Stimulated activated CD4-positive, alpha-beta T cell treated with anti-CD3 and anti-CD28 coated beads, Interleukin-12 subunit alpha, Interleukin-12 subunit beta, amount 100 ng/mL, for 48 hours (primary cell): ENCODE results near the gene RBM5.

Experiments used
- DNase-seq, 3 donors: peaks; one replicate each; pipeline ENCODE4 v3.0.0-alpha.2; 2020; ENCODE audit warnings: low read depth in 2 of 3, low spot score in 1 of 3

Gene RBM5

DNA sequence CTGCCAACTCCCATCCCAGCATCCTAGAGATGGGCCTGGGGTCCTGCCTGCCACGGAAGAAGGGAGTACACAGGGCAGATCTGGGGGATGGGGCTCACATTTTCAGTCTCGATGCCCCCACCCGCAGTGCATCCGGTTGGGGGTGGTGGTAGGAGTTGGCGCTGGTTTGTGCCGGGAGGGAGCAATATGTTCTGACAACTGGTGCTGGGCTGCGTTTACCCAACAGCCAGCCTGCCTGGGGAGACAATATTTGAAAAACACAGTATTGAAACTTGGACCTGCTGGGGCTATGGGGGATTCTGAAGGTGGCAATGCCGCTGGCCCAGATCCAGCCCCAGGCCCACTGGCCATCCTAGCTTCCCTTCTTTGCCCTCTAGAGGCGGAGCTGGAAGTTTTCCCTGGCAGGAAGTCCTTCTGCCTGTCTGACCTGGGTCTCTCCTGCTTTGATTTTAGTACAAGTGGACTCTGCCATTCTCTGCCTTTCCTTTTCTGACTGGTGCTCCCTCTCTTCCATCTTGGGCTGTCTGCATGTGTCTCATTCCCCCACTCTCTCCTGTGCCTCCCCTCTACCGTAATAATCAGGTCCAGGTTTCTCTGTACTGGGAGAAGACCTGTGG, 69.9 kb downstream of the RBM5 start:
- no peak for DNase-seq

DNA sequence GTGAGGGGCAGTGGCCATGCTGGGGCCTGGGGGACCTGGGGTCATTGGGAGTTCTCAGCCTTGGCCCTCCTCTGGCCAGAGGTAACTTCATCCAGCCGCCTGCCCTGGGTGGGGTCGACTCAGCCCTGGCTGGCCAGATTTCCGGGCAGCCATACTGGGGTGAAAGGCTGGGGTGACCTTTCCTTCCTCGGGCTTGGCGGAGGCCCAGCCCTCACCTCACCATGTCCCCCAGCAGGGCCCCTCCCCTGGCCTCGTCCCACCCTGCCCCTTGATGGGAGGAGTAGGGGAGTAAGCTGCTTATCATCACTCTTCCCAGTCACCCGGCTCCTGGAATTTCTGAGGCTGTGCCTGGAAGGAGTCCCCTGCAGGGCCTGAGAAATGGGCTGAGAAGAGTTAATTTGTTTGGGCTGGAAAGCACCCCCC, 71.9 kb downstream of the RBM5 start:
- no peak for DNase-seq

DNA sequence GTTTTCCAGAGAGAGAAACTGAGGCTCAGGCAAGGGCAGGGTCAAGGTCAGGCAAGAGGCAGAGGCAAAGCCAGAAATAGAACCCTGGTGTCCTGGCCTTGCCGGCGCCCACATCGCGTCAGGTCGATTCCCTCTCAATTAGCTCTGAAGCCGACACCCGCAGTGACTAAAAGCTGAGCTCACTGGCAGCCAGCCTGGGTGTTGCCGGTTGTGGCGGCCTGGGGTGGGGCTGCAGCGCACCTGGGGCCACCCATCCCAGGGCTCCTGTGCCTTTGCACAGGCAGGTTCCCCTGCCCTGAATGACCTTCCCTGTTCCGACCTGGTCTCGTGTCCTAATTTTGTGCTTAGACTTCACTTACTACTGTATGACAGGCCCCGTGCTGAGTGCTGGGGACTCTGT, 72.6 kb downstream of the RBM5 start:
- no peak for DNase-seq

GRCh38 chr3:50162034-50162883, 73.5 kb downstream of the RBM5 start:
- DNase-seq: no peak

DNA sequence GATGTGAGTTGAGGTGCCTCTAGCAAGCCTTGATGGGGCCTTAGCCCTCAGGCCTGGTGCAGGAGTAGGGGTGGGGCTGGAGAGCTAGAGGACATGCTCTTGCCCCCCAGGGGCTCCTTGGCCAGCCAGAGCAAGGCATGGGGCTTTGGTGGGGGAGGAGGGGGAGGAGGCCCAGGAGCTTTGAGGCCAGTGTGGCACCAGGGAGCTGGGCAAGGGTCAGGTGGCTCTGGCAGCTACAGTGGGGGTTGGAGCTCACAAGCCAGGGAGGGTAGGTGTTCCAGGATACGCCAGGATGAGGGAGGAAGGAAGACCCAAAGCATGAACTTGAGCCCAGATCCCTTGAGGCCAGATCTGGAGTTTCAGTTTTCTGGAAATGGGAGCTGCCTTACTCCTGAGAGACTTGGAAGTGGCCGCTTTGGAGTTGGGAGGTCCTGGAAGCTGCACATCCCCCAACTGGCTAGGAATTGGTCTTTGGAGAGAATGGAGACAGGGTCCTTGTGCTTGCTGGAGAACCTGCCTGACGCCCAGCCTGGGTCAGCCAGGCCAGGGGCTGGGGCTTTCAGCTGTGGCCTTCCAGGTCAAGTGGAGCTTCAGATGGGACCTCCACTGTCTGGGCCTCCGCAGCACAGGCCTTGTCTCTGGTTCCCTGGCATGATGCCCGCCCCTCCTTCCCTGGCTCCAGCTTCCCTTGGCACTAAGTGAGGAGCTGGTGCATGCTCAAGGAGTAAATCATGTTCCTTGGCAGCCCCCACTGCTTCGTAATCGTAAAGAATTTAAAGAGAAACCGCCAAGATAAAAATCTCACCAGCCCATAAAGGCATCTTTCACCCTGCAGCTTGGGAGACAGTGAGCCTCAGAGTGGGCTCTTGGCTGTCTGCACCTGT, 75.1 kb downstream of the RBM5 start:
- DNase-seq: no peak

GRCh38 chr3:50164481-50164880, 75.8 kb downstream of the RBM5 start:
- DNase-seq: no peak

DNA sequence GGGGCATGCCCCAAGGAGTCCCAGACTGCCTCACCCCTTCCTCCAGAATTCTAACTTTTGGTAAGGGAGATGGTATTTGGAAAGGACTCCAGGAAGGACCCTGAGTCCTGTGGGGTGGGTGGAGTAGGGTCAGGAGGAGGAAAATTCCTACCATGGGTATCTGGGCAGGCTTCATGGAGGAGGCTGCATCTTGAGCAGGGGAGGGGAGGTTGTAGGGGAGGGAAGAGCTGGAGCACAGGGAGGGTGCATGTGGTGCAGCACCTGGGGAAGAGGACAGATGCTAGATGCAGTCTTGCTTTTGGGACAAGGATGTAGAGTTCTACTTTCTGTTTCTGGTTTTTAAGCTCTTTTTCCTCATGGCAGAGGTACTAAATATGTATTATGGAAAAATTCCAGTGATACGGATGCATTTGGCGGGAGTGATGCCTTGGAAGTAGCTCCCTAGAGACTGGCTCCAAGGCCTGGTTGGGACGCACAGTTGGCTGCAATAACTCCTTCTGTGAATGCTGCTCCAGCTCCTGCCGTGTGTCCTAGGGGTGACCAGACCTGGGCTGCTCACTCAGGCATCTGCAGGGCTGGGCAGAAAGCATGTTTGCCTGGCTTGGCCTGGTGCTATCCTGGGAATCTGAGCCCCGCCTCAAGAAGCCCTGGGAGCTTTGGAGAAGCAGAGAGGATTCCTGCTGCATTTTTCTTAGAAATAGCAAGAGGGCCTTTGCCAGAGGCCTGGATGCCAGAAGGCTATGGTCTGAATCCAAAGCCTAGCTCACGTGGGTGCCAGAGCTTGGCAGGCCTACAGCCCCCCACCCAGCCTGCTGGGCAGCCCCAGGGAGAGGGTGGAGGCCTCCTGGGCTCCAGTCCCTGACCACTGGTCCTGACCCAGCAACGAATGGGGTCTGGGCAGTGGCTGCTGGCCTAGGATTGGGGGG, 76.5 kb downstream of the RBM5 start:
- no peak for DNase-seq

GRCh38 chr3:50165910-50166538, 77.3 kb downstream of the RBM5 start:
- DNase-seq: no peak

DNA sequence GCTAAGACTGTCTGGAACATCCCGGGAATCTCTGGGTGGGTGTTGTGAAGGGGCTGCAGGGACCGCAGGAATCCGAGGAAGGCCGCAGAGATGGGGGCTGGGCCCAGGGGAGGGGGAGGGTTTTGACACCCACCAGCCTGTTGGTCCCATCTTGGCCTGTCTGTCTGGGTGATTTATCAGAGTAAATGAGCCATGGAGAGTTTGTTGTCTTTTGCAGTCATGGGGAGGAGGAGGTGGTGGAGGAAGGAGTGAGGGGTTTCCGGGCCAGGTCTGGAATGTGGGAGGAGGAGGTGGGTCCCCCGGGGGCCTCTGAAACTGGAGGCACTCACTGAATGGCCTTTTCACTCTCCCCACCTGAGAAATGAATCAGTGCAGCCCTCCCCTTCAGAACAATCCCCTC, 77.9 kb downstream of the RBM5 start:
- no peak for DNase-seq

DNA sequence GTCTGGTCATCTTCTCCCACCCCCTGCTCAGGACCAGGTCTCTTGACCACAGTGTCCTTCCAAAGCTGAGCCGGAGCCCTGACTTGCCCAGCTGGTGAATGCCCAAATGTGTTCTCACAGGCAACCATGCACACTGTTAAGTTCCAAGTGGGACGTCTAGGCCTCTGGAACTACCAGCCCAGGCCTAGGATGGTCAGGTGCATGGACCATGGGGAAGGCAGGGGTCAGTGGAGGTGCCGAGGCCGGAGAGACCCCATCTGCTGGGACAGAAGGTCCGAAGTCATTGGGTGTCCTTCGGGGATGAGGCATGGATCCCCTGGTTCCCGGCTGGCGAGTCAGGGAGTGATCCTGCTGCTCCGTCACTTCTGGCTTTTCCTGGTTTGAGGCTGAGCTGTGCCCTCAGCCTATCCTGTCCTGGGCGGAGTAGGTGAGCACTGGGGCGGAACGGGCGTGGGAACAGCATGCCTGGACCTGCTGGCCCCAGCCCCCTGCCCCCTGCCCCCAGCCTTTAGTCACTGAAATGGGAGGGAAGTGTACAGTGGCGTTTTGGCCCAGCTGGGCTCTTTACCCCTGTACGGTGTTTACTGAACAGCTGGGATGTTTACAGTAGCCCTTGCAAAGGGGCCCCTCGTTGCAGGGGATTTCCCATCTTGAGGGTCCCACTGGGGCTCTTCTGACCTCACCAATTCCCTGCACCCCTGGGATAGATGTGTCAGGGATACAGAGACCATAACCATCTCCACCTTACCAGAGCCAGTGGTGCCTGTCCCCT, 78.5 kb downstream of the RBM5 start:
- no peak for DNase-seq

GRCh38 chr3:50167841-50168209, 79.1 kb downstream of the RBM5 start:
- no peak for DNase-seq

GRCh38 chr3:50168388-50168787, 79.7 kb downstream of the RBM5 start:
- no peak for DNase-seq
